A549 (cell line): Measurements from ENCODE around the gene SSNA1. TPM values are rescaled to one million over a fixed set of nuclear protein-coding genes. Genes with fewer than 3 reads are reported as not detected.

ENCODE experiments used
- ATAC-seq, 2 experiments: fragments of 200-7000 bp in 1 of 2; fragments of >200 bp in 1 of 2; cut with Nextera tagmentation in 1 of 2; cut with Tn5 transposase in 1 of 2; 3 replicates each; pipeline versions ENCODE4 v1.8.0 to v1.9.1; 2018 to 2020; ENCODE audit warnings: mild to moderate bottlenecking in 1 of 2, moderate library complexity in 1 of 2
- CTCF ChIA-PET: fragments of 300-600 bp; sonication (Branson Sonifier 250); formaldehyde crosslinking; extraction: SDS; loops from one replicate; lab custom pipeline; 2021; ENCODE audit warnings: antibody characterized with exemption, inconsistent platforms; lab: Yijun Ruan, JAX
- POLR2A ChIA-PET: fragments of 350-600 bp; formaldehyde crosslinking; extraction: SDS; loops from one replicate; lab custom pipeline; 2021; ENCODE audit warnings: antibody characterized with exemption, inconsistent platforms; lab: Yijun Ruan, JAX
- DNase-seq, 2 experiments: peaks; one replicate each; pipeline versions ENCODE4 v3.0.0 to v3.0.0-alpha.2; 2011 to 2016; ENCODE audit warnings: low read depth in 1 of 2, low spot score in 1 of 2
- FAIRE-seq: peaks from 2 replicates; lab custom pipeline; 2011; peaks lifted over from hg19 to GRCh38; lab: Jason Lieb, UNC
- H3K27ac ChIP-seq, 2 experiments: fragments of >200 bp; sonication (Bioruptor Twin); formaldehyde crosslinking; 3 replicates each; pipeline ENCODE4 v1.5.1; 2016 to 2017
- H3K4me1 ChIP-seq: fragments of >200 bp; sonication (Bioruptor Twin); formaldehyde crosslinking; 3 replicates; pipeline ENCODE4 v1.6.1; 2016
- H3K4me2 ChIP-seq: fragments of >200 bp; sonication (Bioruptor Twin); formaldehyde crosslinking; 3 replicates; pipeline ENCODE4 v1.6.1; 2016
- H3K4me3 ChIP-seq: fragments of >200 bp; sonication (Bioruptor Twin); formaldehyde crosslinking; 3 replicates; pipeline ENCODE4 v1.5.1; 2016
- H3K9me3 ChIP-seq: fragments of >200 bp; sonication (Bioruptor Twin); formaldehyde crosslinking; 3 replicates; pipeline ENCODE4 v1.6.1; 2016
- BCL3 ChIP-seq: fragments of >200 bp; sonication (Bioruptor Twin); formaldehyde crosslinking; IDR thresholded peaks from 3 replicates; pipeline ENCODE4 v1.6.1; 2016
- CEBPB ChIP-seq, 2 experiments: fragments of >200 bp in 1 of 2; sonication (Bioruptor Twin) in 1 of 2; formaldehyde crosslinking in 1 of 2; IDR thresholded peaks; 2 replicates each; pipeline ENCODE4 v1.6.1; 2012 to 2016
- CHD4 ChIP-seq: fragments of 200-600 bp; sonication (generic); IDR thresholded peaks from 2 replicates; pipeline ENCODE4 v1.6.1; 2016; ENCODE audit warnings: antibody characterized with exemption, mild to moderate bottlenecking, borderline replicate concordance
- EHF ChIP-seq: fragments of 250-450 bp; sonication (Bioruptor Pico); IDR thresholded peaks from 2 replicates; pipeline ENCODE4 v1.5.0; 2020; ENCODE audit warnings: mild to moderate bottlenecking
- ELK1 ChIP-seq: fragments of 150-350 bp; IDR thresholded peaks from 2 replicates; pipeline ENCODE4 v1.6.1; 2014; ENCODE audit warnings: low read depth, mild to moderate bottlenecking, low read length
- EP300 ChIP-seq, 2 experiments: fragments of >200 bp; sonication (Bioruptor Twin); formaldehyde crosslinking; IDR thresholded peaks; 2 replicates in 1 of 2; 3 replicates in 1 of 2; pipeline ENCODE4 v1.6.1; 2016 to 2017
- FOSB ChIP-seq: fragments of 250-450 bp; sonication (Bioruptor Pico); IDR thresholded peaks from 2 replicates; pipeline ENCODE4 v1.5.0; 2020; ENCODE audit warnings: mild to moderate bottlenecking, moderate library complexity
- HDAC2 ChIP-seq: fragments of 200-600 bp; sonication (generic); IDR thresholded peaks from 2 replicates; pipeline ENCODE4 v1.6.1; 2016
- HES2 ChIP-seq: fragments of >200 bp; sonication (Bioruptor Twin); formaldehyde crosslinking; IDR thresholded peaks from 2 replicates; pipeline ENCODE4 v1.6.1; 2016
- HEYL ChIP-seq: fragments of 250-450 bp; sonication (Bioruptor Pico); IDR thresholded peaks from 2 replicates; pipeline ENCODE4 v1.8.0; 2021; ENCODE audit warnings: mild to moderate bottlenecking, moderate library complexity
- HMGXB4 ChIP-seq: fragments of 250-450 bp; sonication (Bioruptor Pico); IDR thresholded peaks from 2 replicates; pipeline ENCODE4 v1.5.0; 2021; ENCODE audit warnings: mild to moderate bottlenecking, moderate library complexity, borderline replicate concordance
- HOXB13 ChIP-seq: fragments of 250-450 bp; sonication (Bioruptor Pico); IDR thresholded peaks from 2 replicates; pipeline ENCODE4 v1.5.0; 2020; ENCODE audit warnings: low read depth, mild to moderate bottlenecking, moderate library complexity
- JUNB ChIP-seq: fragments of >200 bp; sonication (Bioruptor Twin); formaldehyde crosslinking; IDR thresholded peaks from 2 replicates; pipeline ENCODE4 v1.6.1; 2016
- KDM1A ChIP-seq: fragments of 200-600 bp; sonication (generic); IDR thresholded peaks from 2 replicates; pipeline ENCODE4 v1.6.1; 2016; ENCODE audit warnings: low read depth, mild to moderate bottlenecking
- MAFK ChIP-seq: fragments of 450-650 bp; IDR thresholded peaks from 2 replicates; pipeline ENCODE4 v1.6.1; 2014; ENCODE audit not compliant: partially characterized antibody
- MAZ ChIP-seq: fragments of 150-350 bp; IDR thresholded peaks from 2 replicates; pipeline ENCODE4 v1.6.1; 2014; ENCODE audit warnings: antibody characterized with exemption, low read depth, low read length, borderline replicate concordance
- REST ChIP-seq: fragments of 200-600 bp; sonication (generic); IDR thresholded peaks from 2 replicates; pipeline ENCODE4 v1.6.1; 2016; ENCODE audit warnings: antibody characterized with exemption, mild to moderate bottlenecking, moderate library complexity
- SREBF2 ChIP-seq: fragments of 450-650 bp; IDR thresholded peaks from 2 replicates; pipeline ENCODE4 v1.6.1; 2014; ENCODE audit warnings: mild to moderate bottlenecking, moderate library complexity
- WGBS: methylation state at CpG from one replicate; pipeline ENCODE4 v1.1.6; 2017; ENCODE audit errors: missing lambda C conversion rate; 5-methylcytosine and 5-hydroxymethylcytosine counted together
- polyA plus RNA-seq, 4 experiments: library from polyadenylated mRNA; depleted of rRNA in 3 of 4; stranded (reverse); fragments of >200 nt; fragmentation: RNase III in 1 of 4; extraction: RNeasy Plus Mini Kit Qiagen cat#74134 plus additional on column Dnase treatment in 1 of 4; gene quantifications; 2 replicates in 3 of 4; 3 replicates in 1 of 4; pipeline ENCODE4 v1.2.3, GENCODE V29; 2011 to 2017

SSNA1 gene
- polyA plus RNA-seq, 2 of the 4 experiments (the other 2 are of a cell fraction), result 54.1 to 102 TPM

GRCh38 chr9:137232101-137232500, 43.6 kb downstream of the SSNA1 start:
- WGBS, result 93% methylated on average over 2 of the region's 10 CpGs
- no peak overlapping the region for H3K4me2 ChIP-seq
- ATAC-seq, result no peak
- CTCF ChIA-PET, result interaction anchor here (0.8 to 10.1 kb wide), 4 partner anchors 42 to 183 kb away, joined by 3 to 81 read pairs (median 4); partner anchors contain the start of genes ANAPC2 and SSNA1
- no peak for TF ChIP-seq HDAC2
- no peak for FAIRE-seq
- no peak overlapping the region for H3K27ac ChIP-seq
- POLR2A ChIA-PET, result interaction anchor here (0.8 kb wide), 1 partner anchor 9 kb away, joined by 3 read pairs; the partner anchor contains the start of gene TUBB4B
- H3K9me3 ChIP-seq, result no peaks in the 10 kb centered on the region
- no peak overlapping the region for H3K4me3 ChIP-seq
- DNase-seq, result no peak
- H3K4me1 ChIP-seq, result peaks cover 39% of the 10 kb centered on the region

- DNase-seq (no peak), FAIRE-seq (no peak), ATAC-seq (no peak)
- H3K4me3 ChIP-seq, result no peak overlapping the region
- no peak overlapping the region for H3K27ac ChIP-seq
- H3K4me1 ChIP-seq, result peaks cover 39% of the 10 kb centered on the region
- TF ChIP-seq EP300 (IDR thresholded peaks at IDR 0.05) (no peak), REST (no peak), CEBPB (IDR thresholded peaks at IDR 0.05) (no peak), FOSB (CRISPR knock-in tag) (no peak), MAZ (no peak), MAFK (no peak), EHF (CRISPR knock-in tag) (no peak), HEYL (no peak), HMGXB4 (CRISPR knock-in tag) (no peak), BCL3 (no peak), CHD4 (no peak), SREBF2 (no peak), HES2 (no peak), KDM1A (no peak), JUNB (no peak), HOXB13 (CRISPR knock-in tag) (no peak), ELK1 (no peak)
- no peaks in the 10 kb centered on the region for H3K9me3 ChIP-seq
- ChIA-PET POLR2A (no interaction called here), CTCF (interaction anchor here (0.8 to 8.6 kb wide), 5 partner anchors 16 to 183 kb away, joined by 3 to 71 read pairs (median 4); a partner anchor contains a TSS)
- H3K4me2 ChIP-seq, result no peak overlapping the region
- 88% methylated on average over 14 of the region's 24 CpGs for WGBS
Measured at GRCh38 chr9:137232510-137232909, 44.0 kb downstream of the SSNA1 start.
